ENCODE measurements around the gene CALCOCO1. TPM values are rescaled to one million over a fixed set of nuclear protein-coding genes. Genes with fewer than 3 reads are reported as not detected.

CALCOCO1 gene
- total and polyA plus RNA-seq, 9 of the 15 experiments (the other 6 are each of a cell fraction or from before 2014, with no cell fraction given), result 1.9 to 31.8 (median 11.0) TPM

- in situ Hi-C loops (cut with MboI), result no loop called here
Measured at GRCh38 chr12:53737093-53737808, 10.0 kb upstream of the CALCOCO1 start.

More at GRCh38 chr12:53737093-53737808, 10.0 kb upstream of the CALCOCO1 start:
- H3K4me2 ChIP-seq (ENCODE audit: insufficient read depth, low read length), result no peak overlapping the region
- H3K9me1 ChIP-seq (ENCODE audit: control insufficient read depth, insufficient read depth, low read length), result no peaks in the 10 kb centered on the region
- no peaks in the 10 kb centered on the region for H3K36me3 ChIP-seq (ENCODE audit: control insufficient read depth, insufficient read depth, low read length)
- ATAC-seq, result no peak
- peaks cover 0 to 15% of the 10 kb centered on the region in 2 experiments; a peak in 3 of 5 replicates for H3K4me1 ChIP-seq (replicated peaks in 1 of 2; ENCODE audit: control insufficient read depth in 2 of 2, insufficient read depth in 2 of 2, low read length in 2 of 2)
- peaks cover 12% of the 10 kb centered on the region for H4K20me1 ChIP-seq (replicated peaks; ENCODE audit: control insufficient read depth, insufficient read depth, low read length)
- no peaks in the 10 kb centered on the region for H3K79me2 ChIP-seq (ENCODE audit: control insufficient read depth, insufficient read depth, low read length)
- no TSS peak for BruUV-seq (replicated peaks)
- H3K27me3 ChIP-seq (ENCODE audit: control insufficient read depth in 2 of 2, insufficient read depth in 2 of 2, low read length in 2 of 2), result peaks cover 54 to 63% of the 10 kb centered on the region in 2 experiments
- POLR2A ChIA-PET, result interaction anchor here (1.0 to 1.9 kb wide), 5 partner anchors 9 to 45 kb away, joined by 3 to 9 read pairs (median 3); partner anchors contain the start of gene CALCOCO1
- CTCF ChIA-PET (ENCODE audit: low intra/inter-chr PET ratio), result no interaction called here
- FAIRE-seq, result no peak
- no peak overlapping the region for H3K9ac ChIP-seq (ENCODE audit: insufficient read depth in 1 of 2, low read depth in 2 of 2, low read length in 2 of 2)
- no peak for DNase-seq (ENCODE audit: extremely low read depth in 1 of 4, low spot score in 3 of 4)
- TF ChIP-seq EZH2 (IDR thresholded peaks at IDR 0.05; ENCODE audit: borderline replicate concordance, low read depth, low read length) (peak; percentile 6; the same call in 1 of the 2 replicates), KLF6 (CRISPR knock-in tag; IDR thresholded peaks at IDR 0.05; ENCODE audit: borderline replicate concordance) (no peak), ZNF280B (CRISPR knock-in tag; IDR thresholded peaks at IDR 0.05) (no peak)
- H3K9me3 ChIP-seq (replicated peaks; ENCODE audit: control insufficient read depth, insufficient read depth, low read depth, low read length), result no peaks in the 10 kb centered on the region
- 12% methylated on average over 13 of the region's 14 CpGs for WGBS (ENCODE audit: insufficient coverage, low coverage, missing lambda C conversion rate)
- intact Hi-C loops (cut with micrococcal nuclease), result no loop called here
- H3K27ac ChIP-seq (ENCODE audit: extremely low read depth, low read depth, low read length), result no peak overlapping the region
- H3K4me3 ChIP-seq, result no peak overlapping the region
- no peak overlapping the region for H2AFZ ChIP-seq (ENCODE audit: low read depth, low read length)
